ENCODE data around the gene FKBP11.
"Not testable (repeated sequence)": the region's sequence is repeated elsewhere in the genome, so short reads cannot be mapped to it uniquely, and the experiment has no call there.

Gene FKBP11

GRCh38 chr12:48954841-48955501, 29.7 kb upstream of the FKBP11 start:
- peak; percentile 67 for DNase-seq

- no peak for DNase-seq
Observed at GRCh38 chr12:48954061-48954460, 28.8 kb upstream of the FKBP11 start.

- DNase-seq = no peak
Observed at GRCh38 chr12:48952691-48953090, 27.4 kb upstream of the FKBP11 start.

- no peak for DNase-seq
Observed at GRCh38 chr12:48947727-48948126, 22.4 kb upstream of the FKBP11 start.

GRCh38 chr12:48946943-48947342, 21.7 kb upstream of the FKBP11 start:
- no peak for DNase-seq

- DNase-seq = no peak
Observed at GRCh38 chr12:48946205-48946604, 20.9 kb upstream of the FKBP11 start.

GRCh38 chr12:48943221-48943620, 17.9 kb upstream of the FKBP11 start:
- no peak for DNase-seq

GRCh38 chr12:48940181-48940580, 14.9 kb upstream of the FKBP11 start:
- DNase-seq = peak; percentile 76

GRCh38 chr12:48938805-48939204, 13.5 kb upstream of the FKBP11 start:
- no peak for DNase-seq

GRCh38 chr12:48937170-48937569, 11.9 kb upstream of the FKBP11 start:
- DNase-seq = no peak

- DNase-seq = peak; percentile 59
Observed at GRCh38 chr12:48936379-48936979, 11.2 kb upstream of the FKBP11 start.

GRCh38 chr12:48934312-48934706, 9.0 kb upstream of the FKBP11 start:
- DNase-seq = no peak

- no peak for DNase-seq
Observed at GRCh38 chr12:48933664-48934311, 8.5 kb upstream of the FKBP11 start.

GRCh38 chr12:48932878-48933277, 7.6 kb upstream of the FKBP11 start:
- no peak for DNase-seq

- DNase-seq = no peak
Observed at GRCh38 chr12:48930475-48930874, 5.2 kb upstream of the FKBP11 start.

- no peak for DNase-seq
Observed at GRCh38 chr12:48929551-48929950, 4.3 kb upstream of the FKBP11 start.

GRCh38 chr12:48927261-48927660, 2.0 kb upstream of the FKBP11 start:
- no peak for DNase-seq

- no peak for DNase-seq
Observed at GRCh38 chr12:48924617-48925303, 532 bp downstream of the FKBP11 start.

- no peak for DNase-seq
Observed at GRCh38 chr12:48923117-48923516, 2.2 kb downstream of the FKBP11 start.

- no peak for DNase-seq
Observed at GRCh38 chr12:48917857-48918537, 7.3 kb downstream of the FKBP11 start.

GRCh38 chr12:48910196-48910595, 15.1 kb downstream of the FKBP11 start:
- DNase-seq = no peak

- not testable (repeated sequence) for DNase-seq
Observed at GRCh38 chr12:48909698-48910097, 15.6 kb downstream of the FKBP11 start.

- no peak for DNase-seq
Observed at GRCh38 chr12:48907245-48907644, 18.0 kb downstream of the FKBP11 start.
